GM23248 (cell line): ENCODE measurements around the gene INPP5D.
"Not testable (repeated sequence)": the region's sequence is repeated elsewhere in the genome, so short reads cannot be mapped to it uniquely, and the experiment has no call there.

ENCODE experiments used
- EZH2 ChIP-seq: fragments of 200-600 bp; sonication (generic); IDR thresholded peaks from 2 replicates; pipeline ENCODE4 v1.6.1; 2018; ENCODE audit warnings: antibody characterized with exemption, mild to moderate bottlenecking; ENCODE audit not compliant: insufficient read depth, poor library complexity, severe bottlenecking
- EZH2phosphoT487 ChIP-seq: fragments of 200-600 bp; sonication (generic); IDR thresholded peaks from 2 replicates; pipeline ENCODE4 v1.6.1; 2018; ENCODE audit warnings: antibody characterized with exemption, moderate library complexity, mild to moderate bottlenecking, low read depth; ENCODE audit not compliant: insufficient read depth

GRCh38 chr2:233019610-233020009 lies 40.5 kb upstream of the INPP5D start:
- TF ChIP-seq EZH2, EZH2phosphoT487: not testable (repeated sequence)
